Stimulated activated CD8-positive, alpha-beta memory T cell treated with anti-CD3 and anti-CD28 coated beads, Interleukin-4, amount 100 ng/mL, for 48 hours (primary cell): ENCODE results near the gene OR4A5.
"Not testable (repeated sequence)": the region's sequence is repeated elsewhere in the genome, so short reads cannot be mapped to it uniquely, and the experiment has no call there.

Source experiments
- DNase-seq: peaks from one replicate; pipeline ENCODE4 v3.0.0-alpha.2; 2020

OR4A5 gene

GRCh38 chr11:54706532-54706931 is at the start of gene OR4A5:
OR4A5 (plus strand) TSS chr11:54706832; CDS start chr11:54706885, 53 bp downstream.
- not testable (repeated sequence) for DNase-seq

GRCh38 chr11:54720094-54720493 is 13.5 kb downstream of the OR4A5 start:
- DNase-seq: not testable (repeated sequence)
